H1 (cell line): ENCODE data around the gene HDAC8. TPM values are rescaled to one million over a fixed set of nuclear protein-coding genes. Genes with fewer than 3 reads are reported as not detected.

Experiments
- NANOG ChIP-seq: IDR thresholded peaks from 2 replicates; pipeline ENCODE4 v1.6.1; 2011; ENCODE audit warnings: low read length, low read depth, mild to moderate bottlenecking, inconsistent platforms; ENCODE audit not compliant: insufficient read depth, poor library complexity, severe bottlenecking
- RFX5 ChIP-seq: IDR thresholded peaks from 2 replicates; pipeline ENCODE4 v1.6.1; 2011; ENCODE audit warnings: low read depth, low read length, improper control_type of control experiment, borderline replicate concordance
- TAF7 ChIP-seq: optimal IDR thresholded peaks from 2 replicates; pipeline ENCODE3; 2011; ENCODE audit warnings: low read depth, mild to moderate bottlenecking, inconsistent platforms, low read length, moderate library complexity, borderline replicate concordance
- polyA plus RNA-seq, 7 experiments: library from polyadenylated mRNA; depleted of rRNA in 3 of 7; stranded (reverse) in 5 of 7; unstranded in 2 of 7; fragments of >200 nt in 5 of 7; fragments of 200-250 nt in 2 of 7; gene quantifications; 1 replicate in 5 of 7; 2 replicates in 1 of 7; 4 replicates in 1 of 7; pipeline versions ENCODE4 v1.2.1 to v1.2.3, GENCODE V29; 2011 to 2013; ENCODE audit warnings: missing spikeins in 2 of 7, mixed read lengths in 2 of 7
- total RNA-seq: library from RNA; stranded (reverse); fragmentation: NEBNext Ultra II Directional; extraction: Animal tissue kit (Norgen Biotek cat#: 25700); gene quantifications from 2 replicates; pipeline ENCODE4 v1.2.1, GENCODE V29; 2021
- TF ChIP-seq, protein P1 (sequence below): IDR thresholded peaks from 2 replicates; pipeline ENCODE4 v1.6.1; 2011; ENCODE audit warnings: low read depth, mild to moderate bottlenecking, low read length; ENCODE audit not compliant: insufficient read depth

Gene HDAC8
- total and polyA plus RNA-seq, 2 of the 8 experiments (the other 6 are each of a cell fraction or from before 2014, with no cell fraction given), result 9.7 to 20.3 TPM

DNA sequence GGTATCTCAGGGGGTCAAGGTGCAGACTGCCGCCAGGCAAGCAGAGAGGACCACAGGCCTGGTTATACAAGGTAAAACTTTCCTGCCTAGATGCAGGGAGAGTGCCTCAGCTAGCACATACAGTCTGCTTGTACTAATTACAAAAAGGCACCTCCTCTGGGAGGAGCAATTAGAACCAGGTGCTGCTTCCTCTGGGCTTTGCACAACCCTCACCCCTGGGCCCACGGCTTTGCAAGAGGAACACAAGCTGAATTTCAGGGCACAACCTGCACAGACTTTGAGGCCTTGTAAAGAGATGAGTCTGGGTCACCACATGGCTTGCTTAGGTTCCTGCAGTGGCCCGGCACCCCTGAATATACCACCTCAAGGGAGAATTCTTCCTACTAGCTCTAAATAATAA lies 257.8 kb downstream of the HDAC8 start (continued):
- TF ChIP-seq, protein P1, sequence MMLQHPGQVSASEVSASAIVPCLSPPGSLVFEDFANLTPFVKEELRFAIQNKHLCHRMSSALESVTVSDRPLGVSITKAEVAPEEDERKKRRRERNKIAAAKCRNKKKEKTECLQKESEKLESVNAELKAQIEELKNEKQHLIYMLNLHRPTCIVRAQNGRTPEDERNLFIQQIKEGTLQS, result no peak
- TF ChIP-seq RFX5 (no peak), NANOG (no peak), TAF7 (no peak)
